Progenitor cell of endocrine pancreas (in vitro differentiated cells): ENCODE data around the gene LAMA2. TPM values are rescaled to one million over a fixed set of nuclear protein-coding genes. Genes with fewer than 3 reads are reported as not detected.

Source experiments
- DNase-seq: peaks from one replicate; pipeline ENCODE4 v3.0.0; 2021; ENCODE audit warnings: low spot score; ENCODE audit not compliant: unreplicated experiment
- H3K27ac Mint-ChIP-seq: 2 replicates; pipeline ENCODE4 v1.8.0; 2021; ENCODE audit warnings: mild to moderate bottlenecking, moderate library complexity, mixed read lengths
- H3K27me3 Mint-ChIP-seq: 2 replicates; pipeline ENCODE4 v1.8.0; 2021; ENCODE audit warnings: mixed read lengths
- H3K36me3 Mint-ChIP-seq: 2 replicates; pipeline ENCODE4 v1.8.0; 2022; ENCODE audit warnings: mixed read lengths; ENCODE audit not compliant: insufficient read depth
- H3K4me1 Mint-ChIP-seq: 2 replicates; pipeline ENCODE4 v1.8.0; 2021; ENCODE audit warnings: low read depth, mixed read lengths
- H3K4me3 Mint-ChIP-seq: 2 replicates; pipeline ENCODE4 v1.8.0; 2021; ENCODE audit warnings: low read depth, mild to moderate bottlenecking, moderate library complexity, mixed read lengths
- H3K9me3 Mint-ChIP-seq: 2 replicates; pipeline ENCODE4 v1.8.0; 2021; ENCODE audit warnings: low read depth, mixed read lengths
- total RNA-seq: library from RNA; stranded (reverse); gene quantifications from 2 replicates; pipeline ENCODE4 v1.2.1, GENCODE V29; 2021
- TF ChIP-seq, protein P1 (sequence below): fragments of 200-600 bp; sonication (generic); IDR thresholded peaks from one replicate; pipeline ENCODE4 v1.5.0; 2021; ENCODE audit warnings: antibody characterized with exemption, mild to moderate bottlenecking; ENCODE audit not compliant: unreplicated experiment

The LAMA2 gene
- total RNA-seq, 1 donor from 2014 or later = 0.22 TPM

DNA sequence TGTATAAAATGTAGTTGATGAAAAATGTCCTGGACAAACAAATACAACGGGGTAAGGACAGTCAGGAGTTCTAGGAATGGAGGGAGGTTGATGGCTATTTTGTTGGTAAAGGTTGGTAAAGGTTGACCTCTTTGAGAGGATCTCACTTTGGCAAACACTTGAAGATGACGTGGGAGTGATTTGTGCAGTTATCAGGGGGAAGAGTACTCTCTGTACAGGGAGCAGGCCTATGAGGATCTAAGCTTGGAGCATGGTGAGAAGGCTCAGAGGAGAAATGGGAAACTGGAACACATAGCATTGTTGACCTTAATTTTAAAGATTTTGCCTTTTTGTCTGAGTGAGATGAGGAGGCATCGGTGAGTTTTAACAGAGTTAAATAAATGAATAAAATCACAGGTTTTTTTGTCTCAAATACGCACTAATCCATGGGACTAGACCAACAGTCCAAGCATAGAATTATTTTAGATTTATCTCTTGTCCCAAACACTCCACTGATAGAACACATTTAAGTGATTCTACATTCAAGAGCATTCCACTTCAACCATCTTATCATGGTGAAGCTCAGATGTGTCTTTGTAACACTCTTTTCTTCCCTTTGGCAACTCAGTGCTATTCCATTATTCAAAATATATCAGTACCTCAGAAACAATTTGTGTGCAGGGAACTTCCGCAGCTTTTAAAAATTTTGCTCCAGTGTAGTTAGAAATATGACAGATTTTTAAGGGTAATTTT lies 5.7 kb downstream of the LAMA2 start:
- Mint-ChIP-seq H3K4me1 (peaks cover 3% of the 10 kb centered on the region), H3K4me3 (no peak overlapping the region), H3K36me3 (no peaks in the 10 kb centered on the region), H3K9me3 (no peaks in the 10 kb centered on the region), H3K27ac (no peak overlapping the region), H3K27me3 (peaks cover 30% of the 10 kb centered on the region)
- TF ChIP-seq, protein P1, sequence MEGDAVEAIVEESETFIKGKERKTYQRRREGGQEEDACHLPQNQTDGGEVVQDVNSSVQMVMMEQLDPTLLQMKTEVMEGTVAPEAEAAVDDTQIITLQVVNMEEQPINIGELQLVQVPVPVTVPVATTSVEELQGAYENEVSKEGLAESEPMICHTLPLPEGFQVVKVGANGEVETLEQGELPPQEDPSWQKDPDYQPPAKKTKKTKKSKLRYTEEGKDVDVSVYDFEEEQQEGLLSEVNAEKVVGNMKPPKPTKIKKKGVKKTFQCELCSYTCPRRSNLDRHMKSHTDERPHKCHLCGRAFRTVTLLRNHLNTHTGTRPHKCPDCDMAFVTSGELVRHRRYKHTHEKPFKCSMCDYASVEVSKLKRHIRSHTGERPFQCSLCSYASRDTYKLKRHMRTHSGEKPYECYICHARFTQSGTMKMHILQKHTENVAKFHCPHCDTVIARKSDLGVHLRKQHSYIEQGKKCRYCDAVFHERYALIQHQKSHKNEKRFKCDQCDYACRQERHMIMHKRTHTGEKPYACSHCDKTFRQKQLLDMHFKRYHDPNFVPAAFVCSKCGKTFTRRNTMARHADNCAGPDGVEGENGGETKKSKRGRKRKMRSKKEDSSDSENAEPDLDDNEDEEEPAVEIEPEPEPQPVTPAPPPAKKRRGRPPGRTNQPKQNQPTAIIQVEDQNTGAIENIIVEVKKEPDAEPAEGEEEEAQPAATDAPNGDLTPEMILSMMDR = no peak
- DNase-seq = no peak

DNA sequence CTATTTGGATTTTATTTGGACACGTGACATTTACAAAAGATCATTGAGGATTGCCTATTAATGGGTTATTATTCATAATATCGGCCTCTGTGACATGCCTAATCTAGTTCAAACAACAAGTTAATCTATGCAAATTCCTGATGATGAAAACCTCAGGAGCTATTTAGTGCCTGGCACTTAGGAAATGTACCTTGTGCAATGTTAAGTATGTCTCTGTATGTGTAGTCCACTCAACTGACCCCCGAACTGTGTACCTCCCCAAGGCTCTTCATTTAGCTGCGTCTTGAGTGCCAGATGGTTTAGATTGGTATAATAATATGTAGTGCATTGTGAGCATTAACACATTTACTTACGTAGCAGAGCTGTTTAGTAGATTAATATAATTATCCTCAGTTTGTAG lies 6.9 kb downstream of the LAMA2 start:
- Mint-ChIP-seq H3K27ac (no peak overlapping the region), H3K9me3 (no peaks in the 10 kb centered on the region), H3K4me3 (no peak overlapping the region), H3K27me3 (peaks cover 20% of the 10 kb centered on the region), H3K4me1 (peaks cover 3% of the 10 kb centered on the region), H3K36me3 (no peaks in the 10 kb centered on the region)
- TF ChIP-seq, protein P1 = no peak
- DNase-seq = no peak

DNA sequence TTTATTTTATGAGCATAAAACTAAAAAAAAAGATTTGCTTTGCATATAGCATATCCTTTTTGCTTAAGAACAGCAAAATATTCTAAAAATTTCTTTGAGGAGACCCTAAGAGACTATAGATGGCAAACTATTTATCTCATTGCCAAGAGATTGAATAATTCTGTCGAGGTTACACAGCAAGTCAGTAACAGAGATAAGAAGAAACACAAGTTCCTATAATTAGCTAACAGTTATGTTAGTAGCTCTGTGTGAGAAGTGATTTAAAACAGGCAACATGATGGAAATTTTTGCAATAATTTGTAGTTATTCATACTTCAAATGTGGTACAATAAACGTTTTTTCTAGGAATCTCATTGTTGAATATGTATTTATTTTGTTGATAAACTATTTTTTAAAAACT lies 9.1 kb downstream of the LAMA2 start:
- no peak overlapping the region for H3K4me3 Mint-ChIP-seq
- H3K4me1 Mint-ChIP-seq = peaks cover 3% of the 10 kb centered on the region
- H3K9me3 Mint-ChIP-seq = no peaks in the 10 kb centered on the region
- no peak for DNase-seq
- H3K36me3 Mint-ChIP-seq = no peaks in the 10 kb centered on the region
- no peak overlapping the region for H3K27ac Mint-ChIP-seq
- H3K27me3 Mint-ChIP-seq = peaks cover 6% of the 10 kb centered on the region
- TF ChIP-seq, protein P1 = no peak

DNA sequence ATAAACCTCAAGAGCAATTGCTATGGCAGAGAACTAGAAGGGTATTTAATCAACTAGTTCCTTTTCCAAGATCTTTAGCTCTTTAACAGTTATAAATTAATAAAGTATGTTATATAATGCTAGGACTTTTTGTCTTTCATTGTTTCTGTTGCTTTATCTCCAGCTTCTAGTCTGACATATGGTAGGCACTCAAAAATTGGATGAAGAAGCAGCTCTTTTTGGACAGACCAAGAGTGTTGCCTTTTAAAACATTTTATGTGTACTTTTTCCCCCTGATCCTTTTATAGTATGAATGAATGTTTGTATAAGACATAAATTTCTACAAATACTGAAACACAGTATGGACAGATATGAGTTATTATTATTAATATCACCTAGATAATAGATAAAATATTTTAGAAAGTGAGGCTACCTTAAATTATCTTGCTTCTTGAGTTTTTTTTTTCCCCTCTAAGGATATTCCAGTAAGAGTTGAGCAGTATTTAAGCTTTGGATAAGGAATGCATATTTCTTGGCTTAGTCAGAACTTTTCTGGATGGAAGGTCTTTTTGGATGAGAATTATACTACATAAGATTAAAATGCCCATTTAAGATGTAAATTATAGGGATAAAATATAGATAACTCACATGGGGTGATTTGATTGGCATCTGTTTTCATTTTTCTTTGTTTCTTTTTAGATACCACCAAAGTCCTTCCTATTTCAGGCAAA lies 16.6 kb downstream of the LAMA2 start:
- TF ChIP-seq, protein P1 = no peak
- Mint-ChIP-seq H3K27me3 (no peaks in the 10 kb centered on the region), H3K27ac (no peak overlapping the region), H3K9me3 (no peaks in the 10 kb centered on the region), H3K36me3 (no peaks in the 10 kb centered on the region), H3K4me1 (no peaks in the 10 kb centered on the region), H3K4me3 (no peak overlapping the region)
- DNase-seq = no peak

DNA sequence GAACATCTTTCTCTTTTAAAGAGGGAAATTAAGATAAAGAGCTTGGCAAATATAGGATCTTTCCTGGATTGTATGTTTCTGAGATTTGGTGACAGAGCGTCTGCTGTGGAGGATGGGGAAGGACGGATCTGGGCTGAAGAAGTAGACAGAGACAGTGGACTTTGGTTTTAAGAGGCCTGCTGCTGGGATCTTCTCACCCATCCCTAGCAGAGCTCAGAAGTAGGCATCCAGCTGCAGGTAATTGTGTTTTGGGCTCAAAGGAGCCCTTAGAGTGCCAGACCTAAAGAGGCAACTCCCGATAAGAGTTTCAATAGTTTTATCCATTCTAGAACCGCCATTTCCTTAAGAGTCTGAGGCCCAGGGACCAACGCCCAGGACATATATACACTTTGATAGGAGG lies 20.8 kb downstream of the LAMA2 start:
- TF ChIP-seq, protein P1 = no peak
- no peaks in the 10 kb centered on the region for H3K9me3 Mint-ChIP-seq
- no peak for DNase-seq
- H3K4me3 Mint-ChIP-seq = no peak overlapping the region
- no peaks in the 10 kb centered on the region for H3K27me3 Mint-ChIP-seq
- H3K4me1 Mint-ChIP-seq = no peaks in the 10 kb centered on the region
- H3K27ac Mint-ChIP-seq = no peak overlapping the region
- H3K36me3 Mint-ChIP-seq = no peaks in the 10 kb centered on the region
